Central memory CD8-positive, alpha-beta T cell (primary cell): ENCODE measurements around the gene GLIS2.

Experiments
- ATAC-seq: fragments of 150-1000 bp; cut with Tn5 transposase; replicated peaks from 2 replicates; pipeline ENCODE4 v1.10.0; 2022; ENCODE audit warnings: mild to moderate bottlenecking, moderate FRiP score, moderate number of reproducible peaks; ENCODE audit not compliant: poor library complexity, severe bottlenecking; ENCODE audit errors: extremely low read depth
- DNase-seq, 2 donors: peaks; one replicate each; pipeline ENCODE4 v3.0.0; 2021; ENCODE audit warnings: low spot score in 2 of 2
- H3K27ac Mint-ChIP-seq: one replicate; pipeline ENCODE4 v1.8.0; 2022; ENCODE audit warnings: low read depth, mild to moderate bottlenecking, moderate library complexity, mixed read lengths
- H3K27me3 Mint-ChIP-seq: one replicate; pipeline ENCODE4 v1.8.0; 2022; ENCODE audit warnings: mixed read lengths
- H3K36me3 Mint-ChIP-seq: one replicate; pipeline ENCODE4 v1.8.0; 2022; ENCODE audit warnings: mild to moderate bottlenecking, moderate library complexity, mixed read lengths; ENCODE audit not compliant: insufficient read depth
- H3K4me1 Mint-ChIP-seq: one replicate; pipeline ENCODE4 v1.8.0; 2022; ENCODE audit warnings: mixed read lengths
- H3K4me3 Mint-ChIP-seq: one replicate; pipeline ENCODE4 v1.8.0; 2022; ENCODE audit warnings: mild to moderate bottlenecking, moderate library complexity, mixed read lengths
- H3K9me3 Mint-ChIP-seq: one replicate; pipeline ENCODE4 v1.8.0; 2022; ENCODE audit warnings: mixed read lengths

The GLIS2 gene

DNA sequence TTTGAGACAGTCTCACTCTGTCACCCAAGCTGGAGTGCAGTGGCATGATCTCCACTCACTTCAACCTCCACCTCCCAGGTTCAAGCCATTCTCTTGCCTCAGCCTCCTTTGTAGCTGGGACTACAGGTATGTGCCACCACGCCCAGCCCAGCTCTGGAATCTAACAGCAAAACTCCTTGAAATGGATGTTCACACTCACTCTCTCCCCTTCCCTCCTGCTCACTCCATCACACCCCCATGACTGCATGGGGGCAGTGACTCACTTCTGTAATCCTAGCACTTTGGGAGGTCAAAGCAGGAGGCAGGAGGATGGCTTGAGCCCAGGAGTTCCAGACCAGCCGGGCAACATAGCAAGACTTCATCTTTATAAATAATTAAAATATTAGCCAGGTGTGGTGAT is 31.9 kb upstream of the GLIS2 start:
- no peak for ATAC-seq
- no peak for DNase-seq
- Mint-ChIP-seq H3K9me3 (no peaks in the 10 kb centered on the region), H3K4me3 (no peak overlapping the region), H3K27me3 (peaks cover 42% of the 10 kb centered on the region), H3K27ac (no peak overlapping the region), H3K4me1 (peaks cover 7% of the 10 kb centered on the region), H3K36me3 (no peaks in the 10 kb centered on the region)

DNA sequence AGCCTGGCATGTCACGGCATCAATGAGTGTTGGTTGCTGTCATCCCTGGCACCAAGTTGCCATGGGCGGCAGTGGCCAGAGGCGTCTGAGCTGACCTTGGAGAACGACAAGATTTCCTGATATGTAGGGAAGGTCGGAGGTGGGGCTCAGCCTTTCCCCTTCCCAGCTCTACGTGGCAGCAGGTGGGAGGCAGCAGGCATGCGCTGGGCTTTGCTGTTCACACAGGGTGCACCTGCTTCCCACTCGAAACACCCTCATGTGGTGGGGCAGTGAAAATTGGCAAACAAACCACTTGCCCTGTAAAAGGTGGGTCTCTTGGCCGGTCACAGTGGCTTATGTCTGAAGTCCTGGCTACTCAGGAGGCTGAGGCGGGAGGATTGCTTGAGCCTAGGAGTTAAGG is 30.7 kb upstream of the GLIS2 start:
- DNase-seq, result no peak
- no peak overlapping the region for H3K4me3 Mint-ChIP-seq
- no peak for ATAC-seq
- H3K36me3 Mint-ChIP-seq, result no peaks in the 10 kb centered on the region
- no peak overlapping the region for H3K27ac Mint-ChIP-seq
- H3K9me3 Mint-ChIP-seq, result no peaks in the 10 kb centered on the region
- peaks cover 7% of the 10 kb centered on the region for H3K4me1 Mint-ChIP-seq
- H3K27me3 Mint-ChIP-seq, result peaks cover 42% of the 10 kb centered on the region

GRCh38 chr16:4288148-4288921 is 27.5 kb upstream of the GLIS2 start:
- H3K27ac Mint-ChIP-seq, result no peak overlapping the region
- H3K4me3 Mint-ChIP-seq, result no peak overlapping the region
- H3K27me3 Mint-ChIP-seq, result peaks cover 60% of the 10 kb centered on the region
- H3K9me3 Mint-ChIP-seq, result no peaks in the 10 kb centered on the region
- ATAC-seq, result peak; percentile 88
- H3K36me3 Mint-ChIP-seq, result no peaks in the 10 kb centered on the region
- DNase-seq, result peak; percentile 64 to 78
- H3K4me1 Mint-ChIP-seq, result peaks cover 7% of the 10 kb centered on the region

- Mint-ChIP-seq H3K27ac (no peak overlapping the region), H3K36me3 (no peaks in the 10 kb centered on the region), H3K27me3 (peaks cover 40% of the 10 kb centered on the region), H3K9me3 (no peaks in the 10 kb centered on the region), H3K4me3 (no peak overlapping the region), H3K4me1 (peaks cover 7% of the 10 kb centered on the region)
- no peak for DNase-seq
- ATAC-seq, result no peak
Observed at GRCh38 chr16:4290236-4290830, 25.5 kb upstream of the GLIS2 start.

DNA sequence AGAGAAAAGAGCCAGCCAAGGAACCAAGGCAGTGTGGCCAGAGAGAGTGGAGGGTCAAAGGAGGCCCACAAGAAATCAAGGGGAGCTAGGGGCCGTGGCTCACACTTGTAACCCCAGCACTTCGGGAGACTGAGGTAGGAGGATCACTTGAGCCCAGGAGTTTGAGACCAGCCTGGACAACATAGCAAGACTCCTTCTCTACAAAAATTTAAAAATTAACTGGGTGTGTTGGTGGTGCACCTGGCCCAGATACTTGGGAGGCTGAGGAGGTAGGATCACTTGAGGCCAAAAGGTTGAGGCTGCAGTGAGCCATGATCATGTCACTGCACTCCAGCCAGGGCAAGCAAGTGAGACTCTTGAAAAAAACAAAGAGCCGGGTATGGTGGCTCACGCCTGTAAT is 24.2 kb upstream of the GLIS2 start:
- DNase-seq (no peak), ATAC-seq (no peak)
- Mint-ChIP-seq H3K4me1 (peaks cover 7% of the 10 kb centered on the region), H3K4me3 (no peak overlapping the region), H3K27ac (no peak overlapping the region), H3K36me3 (no peaks in the 10 kb centered on the region), H3K9me3 (no peaks in the 10 kb centered on the region), H3K27me3 (peaks cover 30% of the 10 kb centered on the region)

- Mint-ChIP-seq H3K27me3 (peaks cover 21% of the 10 kb centered on the region), H3K9me3 (no peaks in the 10 kb centered on the region), H3K36me3 (no peaks in the 10 kb centered on the region), H3K4me1 (peaks cover under 1% of the 10 kb centered on the region), H3K27ac (peak overlapping the region; percentile 54), H3K4me3 (no peak overlapping the region)
- ATAC-seq (no peak), DNase-seq (no peak)
Observed at GRCh38 chr16:4293181-4293716, 22.6 kb upstream of the GLIS2 start.

DNA sequence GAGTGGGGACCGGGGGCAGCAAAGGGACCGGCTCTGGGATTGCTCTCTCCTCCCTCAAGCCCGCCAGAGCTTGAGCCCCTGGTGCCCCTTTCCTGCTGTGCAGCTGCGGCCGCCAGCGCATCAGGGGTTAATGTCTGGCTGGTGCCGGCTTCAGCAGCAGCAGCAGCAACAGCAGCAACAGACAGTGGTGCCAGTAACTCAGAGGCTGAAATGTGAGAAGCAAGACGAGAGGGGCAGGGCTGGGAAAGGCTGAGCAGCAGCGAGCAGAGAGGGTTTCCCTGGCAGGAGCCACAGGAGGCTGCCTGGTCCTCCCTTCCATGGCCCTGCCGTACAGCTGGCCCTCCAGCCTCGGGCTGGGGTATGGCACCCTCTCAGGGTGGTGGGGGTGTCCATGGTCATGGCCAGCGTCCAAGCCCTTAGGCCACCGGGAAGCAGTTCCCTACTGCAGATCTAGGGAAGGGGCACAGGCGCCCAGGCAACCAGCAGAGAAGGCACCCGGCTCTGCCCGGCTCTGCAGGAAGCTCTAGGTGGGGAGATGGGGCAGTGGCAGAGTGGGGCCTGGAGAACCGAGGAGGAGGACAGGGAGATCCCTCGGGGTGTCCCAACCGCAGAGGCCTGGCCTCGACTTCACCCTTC is 21.9 kb upstream of the GLIS2 start:
- no peak overlapping the region for H3K27ac Mint-ChIP-seq
- no peak for ATAC-seq
- no peaks in the 10 kb centered on the region for H3K9me3 Mint-ChIP-seq
- no peak overlapping the region for H3K4me3 Mint-ChIP-seq
- H3K4me1 Mint-ChIP-seq, result no peaks in the 10 kb centered on the region
- H3K27me3 Mint-ChIP-seq, result peaks cover 20% of the 10 kb centered on the region
- no peaks in the 10 kb centered on the region for H3K36me3 Mint-ChIP-seq
- no peak for DNase-seq

DNA sequence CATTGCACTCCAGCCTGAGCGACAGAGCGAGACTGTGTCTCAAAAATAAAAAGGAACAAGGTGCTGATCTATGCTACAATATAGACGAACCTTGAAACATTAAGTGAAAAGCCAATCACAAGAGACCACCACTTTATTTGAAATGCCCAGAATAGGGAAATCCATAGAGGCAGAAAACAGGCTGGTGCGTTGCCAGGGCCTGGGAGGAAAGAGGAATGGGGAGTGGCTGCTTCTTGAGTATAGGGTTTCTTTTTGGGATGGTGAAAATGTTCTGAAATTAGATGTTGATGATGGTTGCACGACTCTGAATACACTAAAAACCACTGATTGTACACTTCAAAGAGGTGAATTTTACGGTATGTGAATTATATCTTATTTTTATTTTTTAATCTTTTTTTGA is 20.3 kb upstream of the GLIS2 start:
- H3K27ac Mint-ChIP-seq, result no peak overlapping the region

GRCh38 chr16:4297480-4297879 is 18.4 kb upstream of the GLIS2 start:
- Mint-ChIP-seq H3K27ac (no peak overlapping the region), H3K9me3 (no peaks in the 10 kb centered on the region), H3K4me1 (no peaks in the 10 kb centered on the region), H3K27me3 (no peaks in the 10 kb centered on the region), H3K36me3 (peaks cover 1% of the 10 kb centered on the region), H3K4me3 (no peak overlapping the region)
- ATAC-seq (no peak), DNase-seq (no peak)

More for the DNA sequence above, 20.3 kb upstream of the GLIS2 start:
- H3K27me3 Mint-ChIP-seq, result peaks cover 18% of the 10 kb centered on the region
- ATAC-seq, result no peak
- no peak for DNase-seq
- H3K9me3 Mint-ChIP-seq, result no peaks in the 10 kb centered on the region
- H3K36me3 Mint-ChIP-seq, result peaks cover 1% of the 10 kb centered on the region
- no peaks in the 10 kb centered on the region for H3K4me1 Mint-ChIP-seq
- no peak overlapping the region for H3K4me3 Mint-ChIP-seq

DNA sequence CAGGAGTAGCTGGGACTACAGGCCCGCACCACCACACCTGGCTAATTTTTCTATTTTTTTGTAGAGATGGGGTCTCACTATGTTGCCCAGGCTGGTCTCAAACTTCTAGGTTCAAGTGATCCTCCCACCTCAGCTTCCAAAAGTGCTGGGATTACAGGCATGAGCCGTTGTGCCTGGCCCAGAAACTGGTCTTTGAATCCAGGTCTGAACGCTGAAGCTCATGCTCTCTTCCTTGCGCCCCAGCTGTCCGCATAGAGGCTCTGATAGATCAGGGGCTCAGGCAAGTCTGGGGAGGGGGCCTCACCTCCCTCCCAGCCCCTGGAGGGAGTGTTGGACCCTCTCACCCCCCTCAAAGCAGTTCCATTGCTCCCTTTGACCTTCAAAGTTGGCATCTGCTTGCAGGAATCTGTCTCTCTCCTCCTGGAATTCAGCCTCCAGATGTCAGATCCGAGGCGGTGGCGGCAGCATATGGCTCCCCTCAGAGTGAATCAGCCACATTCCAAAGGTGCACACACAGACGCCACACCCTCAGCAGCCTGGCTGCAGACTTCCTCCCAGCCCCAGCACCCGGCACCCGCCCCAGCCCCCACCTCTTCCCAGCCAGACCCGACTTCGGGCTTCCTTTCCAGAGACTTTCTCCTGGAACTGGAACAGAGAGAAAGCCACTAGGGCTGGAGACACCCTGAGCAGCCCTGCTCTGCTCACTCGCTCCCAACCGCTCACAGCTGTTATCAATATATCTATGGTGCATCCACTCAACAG is 16.9 kb upstream of the GLIS2 start:
- no peak for DNase-seq
- no peak overlapping the region for H3K27ac Mint-ChIP-seq
- H3K4me3 Mint-ChIP-seq, result no peak overlapping the region
- peaks cover 1% of the 10 kb centered on the region for H3K36me3 Mint-ChIP-seq
- H3K4me1 Mint-ChIP-seq, result peaks cover 3% of the 10 kb centered on the region
- H3K27me3 Mint-ChIP-seq, result no peaks in the 10 kb centered on the region
- ATAC-seq, result no peak
- no peaks in the 10 kb centered on the region for H3K9me3 Mint-ChIP-seq

- H3K4me1 Mint-ChIP-seq, result peaks cover 7% of the 10 kb centered on the region
- ATAC-seq (no peak), DNase-seq (no peak)
- no peak overlapping the region for H3K27ac Mint-ChIP-seq
- no peaks in the 10 kb centered on the region for H3K27me3 Mint-ChIP-seq
- no peaks in the 10 kb centered on the region for H3K9me3 Mint-ChIP-seq
- peaks cover 3% of the 10 kb centered on the region for H3K36me3 Mint-ChIP-seq
- H3K4me3 Mint-ChIP-seq, result no peak overlapping the region
Observed at GRCh38 chr16:4301177-4301576, 14.7 kb upstream of the GLIS2 start.

- ATAC-seq, result no peak
- Mint-ChIP-seq H3K4me1 (peaks cover 15% of the 10 kb centered on the region), H3K27me3 (no peaks in the 10 kb centered on the region), H3K9me3 (no peaks in the 10 kb centered on the region), H3K27ac (no peak overlapping the region), H3K4me3 (no peak overlapping the region), H3K36me3 (peaks cover 7% of the 10 kb centered on the region)
- DNase-seq, result no peak
Observed at GRCh38 chr16:4301968-4302367, 13.9 kb upstream of the GLIS2 start.
